Measurements from ENCODE around the gene BMPER.

GRCh38 chr7:34044306-34044643, 138.9 kb downstream of the BMPER start:
- TF ChIP-seq CTCF (IDR thresholded peaks at IDR 0.05) (no peak), POLR2A (IDR thresholded peaks at IDR 0.05) (no peak)

Data from uterus (tissue), 2 donors.